Sciatic nerve (tissue), 2 donors: Measurements from ENCODE around the gene MOCS1. TPM values are rescaled to one million over a fixed set of nuclear protein-coding genes. Genes with fewer than 3 reads are reported as not detected.

Source experiments
- ATAC-seq: fragments of 200-7000 bp; cut with Tn5 transposase; one replicate; pipeline ENCODE4 v1.9.1; 2020; ENCODE audit warnings: mild to moderate bottlenecking, moderate library complexity
- DNase-seq: peaks from one replicate; pipeline ENCODE4 v3.0.0-alpha.2; 2020; ENCODE audit warnings: low spot score
- intact Hi-C: fragments of 100-400 bp; cut with DNase I; formaldehyde crosslinking; loops from one replicate; pipeline ENCODE4 v1.14.2; 2022
- total RNA-seq: library from RNA; stranded (reverse); fragmentation: NEBNext Ultra II Directional; extraction: Animal tissue kit (Norgen Biotek cat#: 25700); gene quantifications from one replicate; pipeline ENCODE4 v1.2.1, GENCODE V29; 2021
- donor health status: DM: no; HTN: no; CAD: no.
- donor health status: DM: no; HTN: no; CAD: no.

MOCS1 gene
- total RNA-seq, 1 donor from 2014 or later: 37.3 TPM

- ATAC-seq: no peak
- DNase-seq: no peak
- intact Hi-C loops: no loop called here
Measured at GRCh38 chr6:39951191-39951590, 16.9 kb upstream of the MOCS1 start.

- DNase-seq (no peak), ATAC-seq (no peak)
- intact Hi-C loops: no loop called here
Measured at GRCh38 chr6:39950125-39950720, 16.0 kb upstream of the MOCS1 start.

GRCh38 chr6:39948199-39948791, 14.0 kb upstream of the MOCS1 start:
- intact Hi-C loops: no loop called here
- DNase-seq: no peak
- no peak for ATAC-seq

- DNase-seq: no peak
- intact Hi-C loops: no loop called here
- no peak for ATAC-seq
Measured at GRCh38 chr6:39947611-39948068, 13.4 kb upstream of the MOCS1 start.

- intact Hi-C loops: no loop called here
- ATAC-seq: no peak
- DNase-seq: no peak
Measured at GRCh38 chr6:39945626-39946025, 11.4 kb upstream of the MOCS1 start.

- no peak for ATAC-seq
- no peak for DNase-seq
- intact Hi-C loops: no loop called here
Measured at GRCh38 chr6:39942903-39943580, 8.8 kb upstream of the MOCS1 start.

GRCh38 chr6:39941820-39942219, 7.6 kb upstream of the MOCS1 start:
- intact Hi-C loops: no loop called here
- DNase-seq (no peak), ATAC-seq (no peak)

- intact Hi-C loops: no loop called here
- DNase-seq (no peak), ATAC-seq (no peak)
Measured at GRCh38 chr6:39941138-39941537, 6.9 kb upstream of the MOCS1 start.

- DNase-seq (no peak), ATAC-seq (no peak)
- intact Hi-C loops: no loop called here
Measured at GRCh38 chr6:39938773-39939654, 4.8 kb upstream of the MOCS1 start.

GRCh38 chr6:39937686-39938333, 3.5 kb upstream of the MOCS1 start:
- ATAC-seq: no peak
- no peak for DNase-seq
- intact Hi-C loops: no loop called here

- intact Hi-C loops: no loop called here
- DNase-seq: no peak
- ATAC-seq: no peak
Measured at GRCh38 chr6:39936857-39937256, 2.6 kb upstream of the MOCS1 start.

- intact Hi-C loops: no loop called here
- no peak for ATAC-seq
Measured at GRCh38 chr6:39935241-39935640, 979 bp upstream of the MOCS1 start.

GRCh38 chr6:39933669-39934130, 562 bp downstream of the MOCS1 start:
- ATAC-seq (no peak), DNase-seq (no peak)
- intact Hi-C loops: no loop called here

More at GRCh38 chr6:39935241-39935640, 979 bp upstream of the MOCS1 start:
- no peak for DNase-seq

- ATAC-seq (no peak), DNase-seq (no peak)
- intact Hi-C loops: no loop called here
Measured at GRCh38 chr6:39932386-39932910, 1.8 kb downstream of the MOCS1 start.

- DNase-seq (no peak), ATAC-seq (no peak)
- intact Hi-C loops: no loop called here
Measured at GRCh38 chr6:39931607-39932006, 2.7 kb downstream of the MOCS1 start.

- ATAC-seq (no peak), DNase-seq (no peak)
- intact Hi-C loops: no loop called here
Measured at GRCh38 chr6:39930540-39930939, 3.7 kb downstream of the MOCS1 start.

- intact Hi-C loops: no loop called here
- no peak for DNase-seq
- no peak for ATAC-seq
Measured at GRCh38 chr6:39929733-39930461, 4.4 kb downstream of the MOCS1 start.

GRCh38 chr6:39929039-39929732, 5.1 kb downstream of the MOCS1 start:
- DNase-seq: no peak
- no peak for ATAC-seq
- intact Hi-C loops: no loop called here
